ENCODE measurements around the gene SLC25A31. TPM values are rescaled to one million over a fixed set of nuclear protein-coding genes. Genes with fewer than 3 reads are reported as not detected.

SLC25A31 gene
- total and polyA plus RNA-seq, 2 experiments from 2014 or later: not detected

DNA sequence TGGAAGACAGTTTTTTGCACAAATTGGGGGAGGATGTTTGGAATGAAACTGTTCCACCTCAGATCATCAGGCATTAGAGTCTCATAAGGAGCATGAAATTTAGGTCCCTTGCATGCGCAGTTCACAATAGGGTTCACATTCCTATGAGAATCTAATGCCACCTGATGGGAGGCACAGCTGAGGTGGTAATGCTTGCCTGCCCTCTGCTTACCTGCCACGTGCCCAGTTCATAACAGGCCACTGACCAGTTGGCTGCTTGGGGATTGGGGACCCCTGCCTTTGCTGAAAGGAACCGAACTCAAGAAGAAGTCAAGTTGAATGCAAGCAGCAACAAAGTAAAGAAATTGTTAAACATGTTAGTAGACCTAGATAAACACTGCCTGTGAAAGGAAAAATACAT lies 47.3 kb downstream of the SLC25A31 start:
- Histone ChIP-seq H3K27ac (ENCODE audit: low read depth) (no peak overlapping the region), H3K4me3 (no peak overlapping the region), H3K9me2 (ENCODE audit: insufficient read depth) (no peaks in the 10 kb centered on the region), H3K4me2 (no peak overlapping the region), H3K79me2 (replicated peaks; ENCODE audit: insufficient read depth) (no peaks in the 10 kb centered on the region), H3K4me1 (ENCODE audit: insufficient read depth) (no peaks in the 10 kb centered on the region), H2AFZ (no peak overlapping the region), H3K27me3 (ENCODE audit: insufficient read depth) (peaks cover 27% of the 10 kb centered on the region), H3K36me3 (ENCODE audit: insufficient read depth) (no peaks in the 10 kb centered on the region), H4K20me1 (replicated peaks; ENCODE audit: insufficient read depth) (no peaks in the 10 kb centered on the region), H3F3A (replicated peaks; ENCODE audit: low read depth) (0 out of 2 replicates have a peak, but pooled peaks cover 7% of the 10 kb centered on the region)
- H3K27ac Mint-ChIP-seq: no peak overlapping the region
- H3K4me1 Mint-ChIP-seq: peaks cover 14% of the 10 kb centered on the region
- no peak overlapping the region for H3K4me3 Mint-ChIP-seq
- peaks cover 4% of the 10 kb centered on the region; the same call in 1 of the 3 replicates for H3K36me3 Mint-ChIP-seq (ENCODE audit: low read depth)
- DNase-seq (ENCODE audit: low spot score) (no peak), ATAC-seq (no peak)
- TF ChIP-seq ZNF114 (CRISPR knock-in tag; IDR thresholded peaks at IDR 0.05) (no peak), NANOG (IDR thresholded peaks at IDR 0.05; ENCODE audit: borderline replicate concordance) (no peak), EZH2phosphoT487 (IDR thresholded peaks at IDR 0.05; ENCODE audit: unreplicated experiment) (no peak), STAT1 (IDR thresholded peaks at IDR 0.05; ENCODE audit: unreplicated experiment) (no peak), ZNF331 (CRISPR knock-in tag; IDR thresholded peaks at IDR 0.05; ENCODE audit: low read depth) (no peak), EZH2 (IDR thresholded peaks at IDR 0.05; ENCODE audit: low read depth, unreplicated experiment) (no peak), CTCF (conservative IDR thresholded peaks at IDR 0.05; ENCODE audit: low read depth in 2 of 2) (no peak), JUNB (IDR thresholded peaks at IDR 0.05; ENCODE audit: unreplicated experiment) (no peak), POLR2AphosphoS5 (IDR thresholded peaks at IDR 0.05; ENCODE audit: low read depth) (no peak)
- TF ChIP-seq, protein P1, sequence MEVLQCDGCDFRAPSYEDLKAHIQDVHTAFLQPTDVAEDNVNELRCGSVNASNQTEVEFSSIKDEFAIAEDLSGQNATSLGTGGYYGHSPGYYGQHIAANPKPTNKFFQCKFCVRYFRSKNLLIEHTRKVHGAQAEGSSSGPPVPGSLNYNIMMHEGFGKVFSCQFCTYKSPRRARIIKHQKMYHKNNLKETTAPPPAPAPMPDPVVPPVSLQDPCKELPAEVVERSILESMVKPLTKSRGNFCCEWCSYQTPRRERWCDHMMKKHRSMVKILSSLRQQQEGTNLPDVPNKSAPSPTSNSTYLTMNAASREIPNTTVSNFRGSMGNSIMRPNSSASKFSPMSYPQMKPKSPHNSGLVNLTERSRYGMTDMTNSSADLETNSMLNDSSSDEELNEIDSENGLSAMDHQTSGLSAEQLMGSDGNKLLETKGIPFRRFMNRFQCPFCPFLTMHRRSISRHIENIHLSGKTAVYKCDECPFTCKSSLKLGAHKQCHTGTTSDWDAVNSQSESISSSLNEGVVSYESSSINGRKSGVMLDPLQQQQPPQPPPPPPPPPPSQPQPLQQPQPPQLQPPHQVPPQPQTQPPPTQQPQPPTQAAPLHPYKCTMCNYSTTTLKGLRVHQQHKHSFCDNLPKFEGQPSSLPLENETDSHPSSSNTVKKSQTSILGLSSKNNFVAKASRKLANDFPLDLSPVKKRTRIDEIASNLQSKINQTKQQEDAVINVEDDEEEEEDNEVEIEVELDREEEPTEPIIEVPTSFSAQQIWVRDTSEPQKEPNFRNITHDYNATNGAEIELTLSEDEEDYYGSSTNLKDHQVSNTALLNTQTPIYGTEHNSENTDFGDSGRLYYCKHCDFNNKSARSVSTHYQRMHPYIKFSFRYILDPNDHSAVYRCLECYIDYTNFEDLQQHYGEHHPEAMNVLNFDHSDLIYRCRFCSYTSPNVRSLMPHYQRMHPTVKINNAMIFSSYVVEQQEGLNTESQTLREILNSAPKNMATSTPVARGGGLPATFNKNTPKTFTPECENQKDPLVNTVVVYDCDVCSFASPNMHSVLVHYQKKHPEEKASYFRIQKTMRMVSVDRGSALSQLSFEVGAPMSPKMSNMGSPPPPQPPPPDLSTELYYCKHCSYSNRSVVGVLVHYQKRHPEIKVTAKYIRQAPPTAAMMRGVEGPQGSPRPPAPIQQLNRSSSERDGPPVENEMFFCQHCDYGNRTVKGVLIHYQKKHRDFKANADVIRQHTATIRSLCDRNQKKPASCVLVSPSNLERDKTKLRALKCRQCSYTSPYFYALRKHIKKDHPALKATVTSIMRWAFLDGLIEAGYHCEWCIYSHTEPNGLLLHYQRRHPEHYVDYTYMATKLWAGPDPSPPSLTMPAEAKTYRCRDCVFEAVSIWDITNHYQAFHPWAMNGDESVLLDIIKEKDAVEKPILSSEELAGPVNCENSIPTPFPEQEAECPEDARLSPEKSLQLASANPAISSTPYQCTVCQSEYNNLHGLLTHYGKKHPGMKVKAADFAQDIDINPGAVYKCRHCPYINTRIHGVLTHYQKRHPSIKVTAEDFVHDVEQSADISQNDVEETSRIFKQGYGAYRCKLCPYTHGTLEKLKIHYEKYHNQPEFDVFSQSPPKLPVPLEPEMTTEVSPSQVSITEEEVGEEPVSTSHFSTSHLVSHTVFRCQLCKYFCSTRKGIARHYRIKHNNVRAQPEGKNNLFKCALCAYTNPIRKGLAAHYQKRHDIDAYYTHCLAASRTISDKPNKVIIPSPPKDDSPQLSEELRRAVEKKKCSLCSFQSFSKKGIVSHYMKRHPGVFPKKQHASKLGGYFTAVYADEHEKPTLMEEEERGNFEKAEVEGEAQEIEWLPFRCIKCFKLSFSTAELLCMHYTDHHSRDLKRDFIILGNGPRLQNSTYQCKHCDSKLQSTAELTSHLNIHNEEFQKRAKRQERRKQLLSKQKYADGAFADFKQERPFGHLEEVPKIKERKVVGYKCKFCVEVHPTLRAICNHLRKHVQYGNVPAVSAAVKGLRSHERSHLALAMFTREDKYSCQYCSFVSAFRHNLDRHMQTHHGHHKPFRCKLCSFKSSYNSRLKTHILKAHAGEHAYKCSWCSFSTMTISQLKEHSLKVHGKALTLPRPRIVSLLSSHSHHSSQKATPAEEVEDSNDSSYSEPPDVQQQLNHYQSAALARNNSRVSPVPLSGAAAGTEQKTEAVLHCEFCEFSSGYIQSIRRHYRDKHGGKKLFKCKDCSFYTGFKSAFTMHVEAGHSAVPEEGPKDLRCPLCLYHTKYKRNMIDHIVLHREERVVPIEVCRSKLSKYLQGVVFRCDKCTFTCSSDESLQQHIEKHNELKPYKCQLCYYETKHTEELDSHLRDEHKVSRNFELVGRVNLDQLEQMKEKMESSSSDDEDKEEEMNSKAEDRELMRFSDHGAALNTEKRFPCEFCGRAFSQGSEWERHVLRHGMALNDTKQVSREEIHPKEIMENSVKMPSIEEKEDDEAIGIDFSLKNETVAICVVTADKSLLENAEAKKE (CRISPR knock-in tag; IDR thresholded peaks at IDR 0.05): no peak
- TF ChIP-seq, protein P2, sequence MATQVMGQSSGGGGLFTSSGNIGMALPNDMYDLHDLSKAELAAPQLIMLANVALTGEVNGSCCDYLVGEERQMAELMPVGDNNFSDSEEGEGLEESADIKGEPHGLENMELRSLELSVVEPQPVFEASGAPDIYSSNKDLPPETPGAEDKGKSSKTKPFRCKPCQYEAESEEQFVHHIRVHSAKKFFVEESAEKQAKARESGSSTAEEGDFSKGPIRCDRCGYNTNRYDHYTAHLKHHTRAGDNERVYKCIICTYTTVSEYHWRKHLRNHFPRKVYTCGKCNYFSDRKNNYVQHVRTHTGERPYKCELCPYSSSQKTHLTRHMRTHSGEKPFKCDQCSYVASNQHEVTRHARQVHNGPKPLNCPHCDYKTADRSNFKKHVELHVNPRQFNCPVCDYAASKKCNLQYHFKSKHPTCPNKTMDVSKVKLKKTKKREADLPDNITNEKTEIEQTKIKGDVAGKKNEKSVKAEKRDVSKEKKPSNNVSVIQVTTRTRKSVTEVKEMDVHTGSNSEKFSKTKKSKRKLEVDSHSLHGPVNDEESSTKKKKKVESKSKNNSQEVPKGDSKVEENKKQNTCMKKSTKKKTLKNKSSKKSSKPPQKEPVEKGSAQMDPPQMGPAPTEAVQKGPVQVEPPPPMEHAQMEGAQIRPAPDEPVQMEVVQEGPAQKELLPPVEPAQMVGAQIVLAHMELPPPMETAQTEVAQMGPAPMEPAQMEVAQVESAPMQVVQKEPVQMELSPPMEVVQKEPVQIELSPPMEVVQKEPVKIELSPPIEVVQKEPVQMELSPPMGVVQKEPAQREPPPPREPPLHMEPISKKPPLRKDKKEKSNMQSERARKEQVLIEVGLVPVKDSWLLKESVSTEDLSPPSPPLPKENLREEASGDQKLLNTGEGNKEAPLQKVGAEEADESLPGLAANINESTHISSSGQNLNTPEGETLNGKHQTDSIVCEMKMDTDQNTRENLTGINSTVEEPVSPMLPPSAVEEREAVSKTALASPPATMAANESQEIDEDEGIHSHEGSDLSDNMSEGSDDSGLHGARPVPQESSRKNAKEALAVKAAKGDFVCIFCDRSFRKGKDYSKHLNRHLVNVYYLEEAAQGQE (IDR thresholded peaks at IDR 0.05; ENCODE audit: unreplicated experiment): no peak
- peaks cover 7% of the 10 kb centered on the region for H3K9me3 Mint-ChIP-seq
- peaks cover 14% of the 10 kb centered on the region for H3K27me3 Mint-ChIP-seq (ENCODE audit: insufficient read depth, low read depth, poor library complexity)
